BE2C (cell line): Measurements from ENCODE around the gene QKI.
"Not testable (repeated sequence)": the region's sequence is repeated elsewhere in the genome, so short reads cannot be mapped to it uniquely, and the experiment has no call there.

Source experiments
- DNase-seq: peaks from one replicate; pipeline ENCODE4 v3.0.0-alpha.2; 2020
- H3K27me3 ChIP-seq: fragments of 250-450 bp; sonication (Bioruptor Pico); 2 replicates; pipeline ENCODE4 v1.5.1; 2020; ENCODE audit warnings: mild to moderate bottlenecking
- H3K36me3 ChIP-seq: fragments of 250-450 bp; sonication (Bioruptor Pico); 2 replicates; pipeline ENCODE4 v1.5.1; 2020; ENCODE audit warnings: mild to moderate bottlenecking
- H3K4me1 ChIP-seq: fragments of 250-450 bp; sonication (Bioruptor Pico); 2 replicates; pipeline ENCODE4 v1.5.1; 2020
- H3K4me3 ChIP-seq: 2 replicates; pipeline ENCODE4 v1.5.1; 2011; ENCODE audit warnings: low read depth, low read length
- H3K9me3 ChIP-seq: fragments of 250-450 bp; sonication (Bioruptor Pico); 2 replicates; pipeline ENCODE4 v1.5.1; 2020
- CTCF ChIP-seq: IDR thresholded peaks from 2 replicates; pipeline ENCODE4 v1.5.1; 2012; ENCODE audit warnings: mild to moderate bottlenecking, low read depth, low read length

The QKI gene

GRCh38 chr6:163463795-163464194 lies 49.3 kb downstream of the QKI start:
- H3K4me1 ChIP-seq, result no peaks in the 10 kb centered on the region; the same call in 1 of the 2 replicates
- no peaks in the 10 kb centered on the region for H3K27me3 ChIP-seq
- no peak for DNase-seq
- H3K4me3 ChIP-seq, result no peak overlapping the region
- no peaks in the 10 kb centered on the region for H3K36me3 ChIP-seq
- no peak for TF ChIP-seq CTCF
- H3K9me3 ChIP-seq, result no peaks in the 10 kb centered on the region

- Histone ChIP-seq H3K9me3 (no peaks in the 10 kb centered on the region), H3K4me1 (no peaks in the 10 kb centered on the region; the same call in 1 of the 2 replicates), H3K36me3 (no peaks in the 10 kb centered on the region), H3K27me3 (no peaks in the 10 kb centered on the region), H3K4me3 (no peak overlapping the region)
- no peak for DNase-seq
- TF ChIP-seq CTCF, result no peak
These were observed 52.4 kb downstream of the QKI start for GRCh38 chr6:163466839-163467390.

GRCh38 chr6:163468738-163469137 lies 54.2 kb downstream of the QKI start:
- Histone ChIP-seq H3K36me3 (no peaks in the 10 kb centered on the region), H3K4me3 (no peak overlapping the region), H3K4me1 (no peaks in the 10 kb centered on the region; the same call in 1 of the 2 replicates), H3K27me3 (no peaks in the 10 kb centered on the region), H3K9me3 (no peaks in the 10 kb centered on the region)
- no peak for TF ChIP-seq CTCF
- DNase-seq, result no peak

- H3K4me1 ChIP-seq, result no peaks in the 10 kb centered on the region; the same call in 1 of the 2 replicates
- DNase-seq, result no peak
- no peaks in the 10 kb centered on the region for H3K27me3 ChIP-seq
- H3K4me3 ChIP-seq, result no peak overlapping the region
- H3K36me3 ChIP-seq, result no peaks in the 10 kb centered on the region
- TF ChIP-seq CTCF, result no peak
- no peaks in the 10 kb centered on the region for H3K9me3 ChIP-seq
These were observed 55.0 kb downstream of the QKI start for GRCh38 chr6:163469459-163469985.

- TF ChIP-seq CTCF, result no peak
- H3K36me3 ChIP-seq, result no peaks in the 10 kb centered on the region
These were observed 56.1 kb downstream of the QKI start for GRCh38 chr6:163470611-163471010.

GRCh38 chr6:163474581-163474980 lies 60.1 kb downstream of the QKI start:
- no peaks in the 10 kb centered on the region; the same call in 1 of the 2 replicates for H3K4me1 ChIP-seq
- no peak for TF ChIP-seq CTCF
- DNase-seq, result no peak
- H3K9me3 ChIP-seq, result no peaks in the 10 kb centered on the region
- peaks cover 7% of the 10 kb centered on the region for H3K36me3 ChIP-seq
- no peak overlapping the region for H3K4me3 ChIP-seq
- no peaks in the 10 kb centered on the region for H3K27me3 ChIP-seq

More at GRCh38 chr6:163470611-163471010, 56.1 kb downstream of the QKI start:
- Histone ChIP-seq H3K4me1 (no peaks in the 10 kb centered on the region; the same call in 1 of the 2 replicates), H3K4me3 (no peak overlapping the region), H3K9me3 (no peaks in the 10 kb centered on the region), H3K27me3 (no peaks in the 10 kb centered on the region)
- DNase-seq, result no peak

- not testable (repeated sequence) for H3K27me3 ChIP-seq, H3K4me1 ChIP-seq, H3K36me3 ChIP-seq, H3K4me3 ChIP-seq, H3K9me3 ChIP-seq, DNase-seq
These were observed 62.4 kb downstream of the QKI start for GRCh38 chr6:163476946-163477345.
